SK-N-SH (cell line): ENCODE data around the gene SH3RF2. TPM values are rescaled to one million over a fixed set of nuclear protein-coding genes. Genes with fewer than 3 reads are reported as not detected.
A peak's percentile ranks its signal among the peaks of the same experiment; 100 is the strongest.

Experiments
- CTCF ChIA-PET: fragments of 300-600, 350-600 bp; formaldehyde crosslinking; extraction: SDS; loops from one replicate; lab custom pipeline; 2021; lab: Yijun Ruan, JAX
- POLR2A ChIA-PET: fragments of 350-600 bp; sonication (Branson Sonifier 250); formaldehyde crosslinking; extraction: SDS; loops from one replicate; lab custom pipeline; 2020; ENCODE audit warnings: antibody characterized with exemption, inconsistent platforms; lab: Yijun Ruan, JAX
- DNase-seq: peaks from one replicate; pipeline ENCODE4 v3.0.0; 2012
- H2AFZ ChIP-seq: fragments of 200-600 bp; sonication (generic); 2 replicates; pipeline ENCODE4 v1.8.1; 2016; ENCODE audit warnings: antibody characterized with exemption, mild to moderate bottlenecking, low read depth
- H3F3A ChIP-seq: fragments of 200-600 bp; sonication (generic); replicated peaks from 2 replicates; pipeline ENCODE3; 2016; ENCODE audit warnings: antibody characterized with exemption, mild to moderate bottlenecking; ENCODE audit not compliant: insufficient read depth
- H3K27ac ChIP-seq, 2 experiments: fragments of 200-500 bp in 1 of 2; fragments of 200-600 bp in 1 of 2; sonication (Bioruptor generic) in 1 of 2; sonication (generic), shearing (Covaris generic) in 1 of 2; 2 replicates each; pipeline versions ENCODE4 v1.5.1 to v1.6.1; 2014 to 2016; ENCODE audit warnings: low read depth in 2 of 2, inconsistent platforms in 1 of 2, low read length in 1 of 2, mild to moderate bottlenecking in 1 of 2, mixed read lengths in 1 of 2
- H3K27me3 ChIP-seq: fragments of 200-600 bp; sonication (generic), shearing (Covaris generic); 2 replicates; pipeline ENCODE4 v1.6.1; 2016; ENCODE audit warnings: mixed run types; ENCODE audit not compliant: insufficient read depth
- H3K36me3 ChIP-seq, 2 experiments: fragments of 200-500 bp in 1 of 2; fragments of 200-600 bp in 1 of 2; sonication (Bioruptor generic) in 1 of 2; sonication (generic) in 1 of 2; replicated peaks in 1 of 2; 2 replicates each; pipeline versions ENCODE3 to v1.5.1; 2014 to 2016; ENCODE audit warnings: low read length in 1 of 2, mild to moderate bottlenecking in 1 of 2; ENCODE audit not compliant: insufficient read depth in 2 of 2, control insufficient read depth in 1 of 2
- H3K4me1 ChIP-seq, 2 experiments: fragments of 200-500 bp in 1 of 2; fragments of 200-600 bp in 1 of 2; sonication (Bioruptor generic) in 1 of 2; sonication (generic), shearing (Covaris generic) in 1 of 2; 2 replicates each; pipeline versions ENCODE4 v1.5.1 to v1.6.1; 2014 to 2016; ENCODE audit warnings: low read depth in 1 of 2, low read length in 1 of 2, mixed run types in 1 of 2; ENCODE audit not compliant: insufficient read depth in 2 of 2, control insufficient read depth in 1 of 2
- H3K4me2 ChIP-seq: fragments of 200-600 bp; sonication (generic), shearing (Covaris generic); 2 replicates; pipeline ENCODE4 v1.6.1; 2017; ENCODE audit warnings: mixed run types
- H3K4me3 ChIP-seq, 2 experiments: fragments of 200-500 bp in 1 of 2; fragments of 200-600 bp in 1 of 2; sonication (Bioruptor generic) in 1 of 2; sonication (generic), shearing (Covaris generic) in 1 of 2; 2 replicates each; pipeline versions ENCODE4 v1.5.1 to v1.8.1; 2014 to 2016; ENCODE audit warnings: low read depth in 2 of 2, inconsistent platforms in 1 of 2, low read length in 1 of 2, mild to moderate bottlenecking in 1 of 2, mixed read lengths in 1 of 2, moderate library complexity in 1 of 2
- H3K79me2 ChIP-seq: fragments of 200-600 bp; sonication (generic); 2 replicates; pipeline ENCODE4 v1.8.1; 2017; ENCODE audit warnings: mild to moderate bottlenecking; ENCODE audit not compliant: insufficient read depth
- H3K9ac ChIP-seq: fragments of 200-600 bp; sonication (generic); 2 replicates; pipeline ENCODE4 v1.6.1; 2017; ENCODE audit warnings: mixed run types
- H3K9me2 ChIP-seq: fragments of 200-600 bp; sonication (generic); 2 replicates; pipeline ENCODE4 v1.6.1; 2017; ENCODE audit warnings: mixed run types
- H3K9me3 ChIP-seq: fragments of 200-600 bp; sonication (generic); 2 replicates; pipeline ENCODE4 v1.6.1; 2017; ENCODE audit warnings: mixed run types, mild to moderate bottlenecking, moderate library complexity
- H4K20me1 ChIP-seq: fragments of 200-600 bp; sonication (generic); 2 replicates; pipeline ENCODE4 v1.6.1; 2017; ENCODE audit warnings: mild to moderate bottlenecking, mixed run types; ENCODE audit not compliant: insufficient read depth
- CTCF ChIP-seq: fragments of 200-600 bp; sonication (generic); IDR thresholded peaks from 2 replicates; pipeline ENCODE4 v1.6.1; 2017; ENCODE audit warnings: antibody characterized with exemption, mild to moderate bottlenecking, moderate library complexity
- EP300 ChIP-seq, 2 experiments: IDR thresholded peaks; 2 replicates each; pipeline versions ENCODE4 v1.4.0 to v1.6.1; 2012; ENCODE audit warnings: borderline replicate concordance in 1 of 2, low read depth in 1 of 2, low read length in 1 of 2
- EZH2phosphoT487 ChIP-seq: fragments of 200-600 bp; sonication (generic); IDR thresholded peaks from 2 replicates; pipeline ENCODE4 v1.6.1; 2017; ENCODE audit warnings: low read depth, mixed run types, mild to moderate bottlenecking, antibody characterized with exemption, moderate library complexity, borderline replicate concordance
- FOXM1 ChIP-seq: IDR thresholded peaks from 2 replicates; pipeline ENCODE4 v1.4.0; 2012; ENCODE audit warnings: low read depth, mild to moderate bottlenecking
- GATA2 ChIP-seq: sonication (generic); formaldehyde crosslinking; IDR thresholded peaks from 2 replicates; pipeline ENCODE4 v1.5.0; 2020; ENCODE audit warnings: mild to moderate bottlenecking, missing genetic modification reagents
- MAX ChIP-seq: IDR thresholded peaks from 2 replicates; pipeline ENCODE4 v1.4.0; 2012; ENCODE audit warnings: low read depth
- PBX3 ChIP-seq: IDR thresholded peaks from 2 replicates; pipeline ENCODE4; 2012
- RCOR1 ChIP-seq: fragments of 150-350 bp; IDR thresholded peaks from 2 replicates; pipeline ENCODE4 v1.6.1; 2017; ENCODE audit warnings: antibody characterized with exemption, low read length
- USF1 ChIP-seq: IDR thresholded peaks from 2 replicates; pipeline ENCODE4 v1.4.0; 2012; ENCODE audit warnings: low read depth, borderline replicate concordance
- YY1 ChIP-seq: IDR thresholded peaks from 2 replicates; pipeline ENCODE4 v1.4.0; 2012; ENCODE audit warnings: low read depth, mild to moderate bottlenecking
- ZBTB33 ChIP-seq: IDR thresholded peaks from 2 replicates; pipeline ENCODE4 v1.4.0; 2012; ENCODE audit warnings: low read depth, borderline replicate concordance
- WGBS: methylation state at CpG from one replicate; pipeline ENCODE4 v1.1.6; 2017; ENCODE audit warnings: low lambda C conversion rate; 5-methylcytosine and 5-hydroxymethylcytosine counted together
- polyA plus RNA-seq, 3 experiments: library from polyadenylated mRNA; depleted of rRNA; stranded (reverse); fragments of >200 nt; gene quantifications; 2 replicates each; pipeline ENCODE4 v1.2.3, GENCODE V29; 2012

SH3RF2 gene
- polyA plus RNA-seq, 1 of the 3 experiments (the other 2 are of a cell fraction): 0.87 TPM

- Histone ChIP-seq H3K9ac (no peak overlapping the region), H3K4me1 (peaks cover 0 to 13% of the 10 kb centered on the region in 2 experiments; a peak in 1 of 4 replicates), H4K20me1 (no peaks in the 10 kb centered on the region), H3K4me3 (no peak overlapping the region), H3K27me3 (no peaks in the 10 kb centered on the region), H3K36me3 (no peaks in the 10 kb centered on the region), H3K79me2 (no peaks in the 10 kb centered on the region), H2AFZ (no peak overlapping the region), H3F3A (no peaks in the 10 kb centered on the region), H3K27ac (no peak overlapping the region), H3K4me2 (no peak overlapping the region), H3K9me3 (no peaks in the 10 kb centered on the region), H3K9me2 (no peaks in the 10 kb centered on the region)
- ChIA-PET CTCF (interaction anchor here (0.9 to 1.9 kb wide), 3 partner anchors 20 to 58 kb away, joined by 3 to 7 read pairs (median 4); no protein-coding TSS in a partner anchor), POLR2A (no interaction called here)
- no peak for DNase-seq
- 70% methylated on average over 2 of the region's 2 CpGs for WGBS
- TF ChIP-seq YY1: no peak
- no peak for TF ChIP-seq EZH2phosphoT487
- TF ChIP-seq CTCF: no peak
Observed at GRCh38 chr5:146072595-146072994, 136.2 kb downstream of the SH3RF2 start.

GRCh38 chr5:146073239-146073900, 137.0 kb downstream of the SH3RF2 start:
- H3K79me2 ChIP-seq: no peaks in the 10 kb centered on the region
- no peak overlapping the region for H3K27ac ChIP-seq
- H4K20me1 ChIP-seq: no peaks in the 10 kb centered on the region
- no peaks in the 10 kb centered on the region for H3K9me3 ChIP-seq
- TF ChIP-seq USF1 (no peak), GATA2 (CRISPR knock-in tag) (peak; percentile 20; the same call in 1 of the 2 replicates), EP300 (IDR thresholded peaks at IDR 0.05; ENCODE audit: borderline replicate concordance in 1 of 2, low read depth in 1 of 2, low read length in 1 of 2) (no peak)
- no peaks in the 10 kb centered on the region for H3K27me3 ChIP-seq
- no peak overlapping the region for H2AFZ ChIP-seq
- no peak overlapping the region for H3K9ac ChIP-seq
- ChIA-PET CTCF (interaction anchor here (0.9 kb wide), 1 partner anchor 57 kb away, joined by 3 read pairs; no protein-coding TSS in a partner anchor), POLR2A (no interaction called here)
- H3K36me3 ChIP-seq: no peaks in the 10 kb centered on the region
- H3K4me1 ChIP-seq: peaks cover 0 to 13% of the 10 kb centered on the region in 2 experiments; a peak in 1 of 4 replicates
- WGBS: 40% methylated on average over 9 of the region's 9 CpGs
- no peak overlapping the region for H3K4me3 ChIP-seq
- no peak overlapping the region for H3K4me2 ChIP-seq
- H3K9me2 ChIP-seq: no peaks in the 10 kb centered on the region
- H3F3A ChIP-seq: no peaks in the 10 kb centered on the region
- peak; percentile 28 for DNase-seq

- no peak for DNase-seq
- CTCF ChIA-PET: interaction anchor here (1.5 kb wide), 1 partner anchor 15 kb away, joined by 3 read pairs; no protein-coding TSS in a partner anchor
Observed at GRCh38 chr5:146076028-146076427, 139.7 kb downstream of the SH3RF2 start.

More at GRCh38 chr5:146076028-146076427, 139.7 kb downstream of the SH3RF2 start:
- Histone ChIP-seq H3K4me1 (peaks cover 0 to 13% of the 10 kb centered on the region in 2 experiments; a peak in 1 of 4 replicates), H3K4me3 (no peak overlapping the region), H3K79me2 (no peaks in the 10 kb centered on the region), H3F3A (no peaks in the 10 kb centered on the region), H3K9me2 (no peaks in the 10 kb centered on the region), H3K4me2 (no peak overlapping the region), H3K27ac (no peak overlapping the region), H3K36me3 (no peaks in the 10 kb centered on the region), H3K9ac (no peak overlapping the region), H2AFZ (no peak overlapping the region), H3K27me3 (no peaks in the 10 kb centered on the region), H4K20me1 (no peaks in the 10 kb centered on the region), H3K9me3 (no peaks in the 10 kb centered on the region)
- 65% methylated on average over 4 of the region's 4 CpGs for WGBS
- no peak for TF ChIP-seq PBX3
- TF ChIP-seq MAX: no peak
- no peak for TF ChIP-seq FOXM1
- TF ChIP-seq CTCF: no peak
- no peak for TF ChIP-seq ZBTB33
- no peak for TF ChIP-seq RCOR1
- POLR2A ChIA-PET: no interaction called here
